Lower leg skin (tissue), 4 donors: ENCODE measurements around the gene FETUB. TPM values are rescaled to one million over a fixed set of nuclear protein-coding genes. Genes with fewer than 3 reads are reported as not detected.
"Not testable (repeated sequence)": the region's sequence is repeated elsewhere in the genome, so short reads cannot be mapped to it uniquely, and the experiment has no call there.

Experiments
- DNase-seq, 2 donors: peaks; one replicate each; pipeline ENCODE4 v3.0.0-alpha.2; 2019; ENCODE audit warnings: low spot score in 2 of 2
- H3K4me3 ChIP-seq: fragments of 200-600 bp; sonication (generic); 2 replicates; pipeline ENCODE4 v1.5.1; 2017; ENCODE audit warnings: mild to moderate bottlenecking, low read depth; ENCODE audit not compliant: poor library complexity, severe bottlenecking
- POLR2A ChIP-seq, 2 donors: fragments of 450-650 bp; IDR thresholded peaks; one replicate each; pipeline ENCODE4 v1.6.1; 2016 to 2017; ENCODE audit warnings: antibody characterized with exemption in 2 of 2, mild to moderate bottlenecking in 1 of 2, moderate library complexity in 1 of 2
- WGBS, 2 donors: methylation state at CpG; one replicate each; pipeline ENCODE4 v1.1.5; 2018; 5-methylcytosine and 5-hydroxymethylcytosine counted together
- intact Hi-C: fragments of 100-400 bp; cut with DNase I; formaldehyde crosslinking; loops from one replicate; pipeline ENCODE4 v1.15.0; 2023; ENCODE audit warnings: low total_unique reads
- total RNA-seq, 4 donors: library from RNA; depleted of rRNA; stranded (reverse); fragments of >200 nt; gene quantifications; one replicate each; pipeline ENCODE4 v1.1.0, GENCODE V29; 2016
- TF ChIP-seq, protein P1 (sequence below), 3 donors: fragments of 450-650 bp; IDR thresholded peaks; one replicate each; pipeline ENCODE4 v1.5.1; 2016; ENCODE audit warnings: antibody characterized with exemption in 3 of 3, mild to moderate bottlenecking in 3 of 3, moderate library complexity in 2 of 3

Gene FETUB
- total RNA-seq, 4 donors from 2014 or later, result 4.0 to 13.5 (median 9.3) TPM

GRCh38 chr3:186687120-186687651, 47.0 kb downstream of the FETUB start:
- WGBS, 2 donors, result 90% methylated on average over 12 of the region's 12 CpGs
- no peak for DNase-seq
- intact Hi-C loops, result no loop called here
- no peak overlapping the region for H3K4me3 ChIP-seq
- TF ChIP-seq POLR2A (IDR thresholded peaks at IDR 0.05), result no peak
- TF ChIP-seq, protein P1, sequence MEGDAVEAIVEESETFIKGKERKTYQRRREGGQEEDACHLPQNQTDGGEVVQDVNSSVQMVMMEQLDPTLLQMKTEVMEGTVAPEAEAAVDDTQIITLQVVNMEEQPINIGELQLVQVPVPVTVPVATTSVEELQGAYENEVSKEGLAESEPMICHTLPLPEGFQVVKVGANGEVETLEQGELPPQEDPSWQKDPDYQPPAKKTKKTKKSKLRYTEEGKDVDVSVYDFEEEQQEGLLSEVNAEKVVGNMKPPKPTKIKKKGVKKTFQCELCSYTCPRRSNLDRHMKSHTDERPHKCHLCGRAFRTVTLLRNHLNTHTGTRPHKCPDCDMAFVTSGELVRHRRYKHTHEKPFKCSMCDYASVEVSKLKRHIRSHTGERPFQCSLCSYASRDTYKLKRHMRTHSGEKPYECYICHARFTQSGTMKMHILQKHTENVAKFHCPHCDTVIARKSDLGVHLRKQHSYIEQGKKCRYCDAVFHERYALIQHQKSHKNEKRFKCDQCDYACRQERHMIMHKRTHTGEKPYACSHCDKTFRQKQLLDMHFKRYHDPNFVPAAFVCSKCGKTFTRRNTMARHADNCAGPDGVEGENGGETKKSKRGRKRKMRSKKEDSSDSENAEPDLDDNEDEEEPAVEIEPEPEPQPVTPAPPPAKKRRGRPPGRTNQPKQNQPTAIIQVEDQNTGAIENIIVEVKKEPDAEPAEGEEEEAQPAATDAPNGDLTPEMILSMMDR (IDR thresholded peaks at IDR 0.05), result no peak

DNA sequence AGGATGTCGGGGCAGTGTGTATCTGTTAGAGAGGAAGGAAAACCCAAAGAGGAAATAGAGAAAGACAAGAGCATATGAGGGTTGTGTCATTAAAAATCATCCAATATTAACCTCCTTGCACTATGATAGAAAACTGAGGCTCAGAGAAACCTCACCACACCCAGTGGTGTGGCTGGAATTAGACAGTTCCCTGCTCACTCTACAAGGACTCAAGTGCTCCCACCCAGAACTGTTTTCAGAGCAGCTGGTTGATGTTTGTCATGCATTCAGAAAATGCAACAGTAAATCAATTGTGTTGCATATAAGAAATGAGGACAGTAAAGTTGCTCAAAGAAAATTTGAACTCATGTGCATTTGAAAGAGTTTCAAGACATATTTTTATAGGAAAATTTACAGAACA, 50.1 kb downstream of the FETUB start:
- intact Hi-C loops, DNase-seq, H3K4me3 ChIP-seq: not testable (repeated sequence)
- 94 to 96% methylated on average over 1 of the region's 1 CpG for WGBS, 2 donors

- no peak for DNase-seq
- TF ChIP-seq, protein P1 (IDR thresholded peaks at IDR 0.05), result no peak
- no peak for TF ChIP-seq POLR2A (IDR thresholded peaks at IDR 0.05)
- intact Hi-C loops, result no loop called here
- H3K4me3 ChIP-seq, result no peak overlapping the region
- 58 to 77% methylated on average over 7 of the region's 7 CpGs for WGBS, 2 donors
Observed at GRCh38 chr3:186691676-186692075, 51.5 kb downstream of the FETUB start.

GRCh38 chr3:186693843-186694242, 53.6 kb downstream of the FETUB start:
- DNase-seq, result no peak
- intact Hi-C loops, result no loop called here
- WGBS, 2 donors, result 89 to 91% methylated on average over 3 of the region's 3 CpGs
- no peak overlapping the region for H3K4me3 ChIP-seq
- TF ChIP-seq POLR2A (IDR thresholded peaks at IDR 0.05), result no peak
- TF ChIP-seq, protein P1 (IDR thresholded peaks at IDR 0.05), result no peak

DNA sequence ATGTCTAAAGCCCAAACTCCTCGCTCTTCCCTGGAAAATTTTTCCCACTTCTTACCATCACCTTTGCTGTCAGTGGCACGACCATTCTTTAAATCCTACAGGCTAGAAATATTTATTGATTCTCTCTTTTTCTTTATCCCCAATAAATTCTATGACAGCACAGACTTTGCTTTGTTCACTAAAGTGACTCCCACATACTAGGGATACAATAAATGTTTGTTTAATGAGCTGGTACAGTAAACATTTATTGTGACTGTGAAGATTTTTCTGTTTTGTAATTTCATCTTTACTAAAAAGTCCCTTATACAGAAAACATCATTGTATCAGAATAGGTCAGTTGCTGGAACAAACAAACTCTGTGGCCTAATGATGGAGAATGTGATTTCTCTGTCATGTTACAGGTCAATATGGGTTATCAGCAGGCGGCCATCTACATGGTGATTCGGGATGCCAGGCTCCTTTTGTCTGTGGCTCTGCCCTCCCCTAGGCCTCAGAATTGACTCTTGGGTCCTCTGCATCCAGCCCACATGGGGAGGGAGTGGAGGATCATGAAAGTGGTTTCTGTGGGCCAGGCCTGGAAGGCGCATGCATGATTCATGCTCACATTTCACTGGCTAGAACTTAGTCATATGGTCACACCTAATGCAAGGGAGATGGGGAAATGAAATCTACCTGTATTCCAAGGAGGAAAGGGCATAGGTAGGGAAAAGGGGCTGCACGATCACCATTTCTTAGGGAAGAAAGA, 54.3 kb downstream of the FETUB start:
- H3K4me3 ChIP-seq, result no peak overlapping the region
- TF ChIP-seq POLR2A (IDR thresholded peaks at IDR 0.05), result no peak
- TF ChIP-seq, protein P1 (IDR thresholded peaks at IDR 0.05), result no peak
- WGBS, 2 donors, result 80 to 82% methylated on average over 6 of the region's 6 CpGs
- DNase-seq, result no peak
- intact Hi-C loops, result no loop called here

- intact Hi-C loops, result no loop called here
- DNase-seq, result no peak
- no peak for TF ChIP-seq POLR2A (IDR thresholded peaks at IDR 0.05)
- TF ChIP-seq, protein P1 (IDR thresholded peaks at IDR 0.05), result no peak
- no peak overlapping the region for H3K4me3 ChIP-seq
- WGBS, 2 donors, result 82 to 91% methylated on average over 2 of the region's 2 CpGs
Observed at GRCh38 chr3:186696522-186696921, 56.3 kb downstream of the FETUB start.
